ENCODE results near the gene NREP.
A peak's percentile ranks its signal among the peaks of the same experiment; 100 is the strongest.

The NREP gene

DNA sequence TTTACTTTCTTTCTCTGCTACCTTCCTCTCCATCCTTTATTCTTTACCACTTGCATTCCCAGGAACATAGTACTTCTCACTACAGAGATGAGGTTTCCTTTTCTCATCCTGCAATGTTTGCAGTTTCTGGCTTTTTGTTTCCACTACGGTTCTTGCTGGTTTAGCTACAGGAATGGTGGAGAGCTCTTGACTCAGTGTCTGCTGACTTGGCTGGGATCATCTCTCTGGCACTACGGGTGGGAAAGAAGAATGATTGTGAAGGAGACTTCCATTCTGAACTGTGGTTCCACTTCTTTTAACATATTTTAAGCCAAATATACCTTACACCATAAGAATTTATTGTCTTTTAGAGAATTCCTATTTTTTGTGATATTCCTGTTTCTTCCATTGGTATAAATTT, 65.1 kb downstream of the NREP start:
- no peaks in the 10 kb centered on the region for H3K79me2 ChIP-seq (ENCODE audit: control insufficient read depth, insufficient read depth, low read length, poor library complexity)
- no peak overlapping the region for H3K4me3 ChIP-seq (ENCODE audit: low read depth, low read length)
- no peak overlapping the region for H3K14ac ChIP-seq (ENCODE audit: low read length)
- H2BK5ac ChIP-seq (ENCODE audit: low read depth, low read length, poor library complexity): no peak overlapping the region
- H2BK120ac ChIP-seq (ENCODE audit: insufficient read depth, low read length, poor library complexity): no peak overlapping the region
- H4K91ac ChIP-seq (ENCODE audit: low read depth, low read length): no peak overlapping the region
- H3K9me3 ChIP-seq (ENCODE audit: insufficient read depth, low read depth, low read length): no peaks in the 10 kb centered on the region
- no peak overlapping the region for H2AFZ ChIP-seq (ENCODE audit: insufficient read depth, low read length, poor library complexity)
- DNase-seq: no peak
- H2BK12ac ChIP-seq (ENCODE audit: low read length): no peak overlapping the region
- H3K23ac ChIP-seq (ENCODE audit: low read length): no peak overlapping the region
- no peak overlapping the region for H3K18ac ChIP-seq (ENCODE audit: low read length)
- H4K12ac ChIP-seq (ENCODE audit: low read depth, low read length): no peak overlapping the region
- no peak overlapping the region for H3K4ac ChIP-seq (ENCODE audit: low read depth, low read length)
- no peaks in the 10 kb centered on the region for H3K36me3 ChIP-seq (ENCODE audit: control insufficient read depth in 1 of 2, insufficient read depth in 2 of 2, low read length in 2 of 2)
- H3K4me1 ChIP-seq (ENCODE audit: control insufficient read depth in 1 of 2, insufficient read depth in 2 of 2, low read length in 2 of 2): peaks cover 0 to 2% of the 10 kb centered on the region in 2 experiments
- WGBS (ENCODE audit: extremely low coverage, insufficient coverage, insufficient read length): no CpG with 5 or more reads among the region's 2 CpGs
- H3K79me1 ChIP-seq (ENCODE audit: low read length): no peaks in the 10 kb centered on the region
- no peak overlapping the region for H4K8ac ChIP-seq (ENCODE audit: low read depth, low read length)
- H3K27me3 ChIP-seq (ENCODE audit: insufficient read depth, low read length): no peaks in the 10 kb centered on the region
- H2AK5ac ChIP-seq (ENCODE audit: low read length): no peak overlapping the region
- no peak overlapping the region for H3K4me2 ChIP-seq (ENCODE audit: low read length)
- H3K9ac ChIP-seq (ENCODE audit: low read length): no peak overlapping the region
- H3K27ac ChIP-seq (ENCODE audit: low read depth, low read length): no peak overlapping the region

- H3K18ac ChIP-seq (ENCODE audit: low read length): no peak overlapping the region
- H3K27ac ChIP-seq (ENCODE audit: low read depth, low read length): no peak overlapping the region
- H4K8ac ChIP-seq (ENCODE audit: low read depth, low read length): no peak overlapping the region
- no peak overlapping the region for H2AFZ ChIP-seq (ENCODE audit: insufficient read depth, low read length, poor library complexity)
- no peak overlapping the region for H3K23ac ChIP-seq (ENCODE audit: low read length)
- H3K9ac ChIP-seq (ENCODE audit: low read length): no peak overlapping the region
- H3K79me1 ChIP-seq (ENCODE audit: low read length): no peaks in the 10 kb centered on the region
- no peak overlapping the region for H2BK5ac ChIP-seq (ENCODE audit: low read depth, low read length, poor library complexity)
- no peak overlapping the region for H2BK120ac ChIP-seq (ENCODE audit: insufficient read depth, low read length, poor library complexity)
- DNase-seq: no peak
- H4K91ac ChIP-seq (ENCODE audit: low read depth, low read length): no peak overlapping the region
- no peaks in the 10 kb centered on the region for H3K36me3 ChIP-seq (ENCODE audit: control insufficient read depth in 1 of 2, insufficient read depth in 2 of 2, low read length in 2 of 2)
- no peak overlapping the region for H4K12ac ChIP-seq (ENCODE audit: low read depth, low read length)
- no peaks in the 10 kb centered on the region for H3K79me2 ChIP-seq (ENCODE audit: control insufficient read depth, insufficient read depth, low read length, poor library complexity)
- H3K9me3 ChIP-seq (ENCODE audit: insufficient read depth, low read depth, low read length): no peaks in the 10 kb centered on the region
- no peak overlapping the region for H3K4ac ChIP-seq (ENCODE audit: low read depth, low read length)
- no peak overlapping the region for H3K4me2 ChIP-seq (ENCODE audit: low read length)
- no peaks in the 10 kb centered on the region for H3K27me3 ChIP-seq (ENCODE audit: insufficient read depth, low read length)
- H3K14ac ChIP-seq (ENCODE audit: low read length): no peak overlapping the region
- peaks cover 0 to 2% of the 10 kb centered on the region in 2 experiments for H3K4me1 ChIP-seq (ENCODE audit: control insufficient read depth in 1 of 2, insufficient read depth in 2 of 2, low read length in 2 of 2)
- H3K4me3 ChIP-seq (ENCODE audit: low read depth, low read length): no peak overlapping the region
- H2BK12ac ChIP-seq (ENCODE audit: low read length): no peak overlapping the region
- no peak overlapping the region for H2AK5ac ChIP-seq (ENCODE audit: low read length)
- WGBS (ENCODE audit: extremely low coverage, insufficient coverage, insufficient read length): no CpG with 5 or more reads among the region's 3 CpGs
These were observed 65.5 kb downstream of the NREP start for GRCh38 chr5:111691508-111691907.

GRCh38 chr5:111689357-111689935, 67.5 kb downstream of the NREP start:
- WGBS (ENCODE audit: extremely low coverage, insufficient coverage, insufficient read length): no CpG with 5 or more reads among the region's 1 CpG
- no peak overlapping the region for H3K9ac ChIP-seq (ENCODE audit: low read length)
- H2AFZ ChIP-seq (ENCODE audit: insufficient read depth, low read length, poor library complexity): no peak overlapping the region
- no peaks in the 10 kb centered on the region for H3K79me2 ChIP-seq (ENCODE audit: control insufficient read depth, insufficient read depth, low read length, poor library complexity)
- H3K4ac ChIP-seq (ENCODE audit: low read depth, low read length): no peak overlapping the region
- no peaks in the 10 kb centered on the region for H3K27me3 ChIP-seq (ENCODE audit: insufficient read depth, low read length)
- no peak overlapping the region for H3K14ac ChIP-seq (ENCODE audit: low read length)
- H3K27ac ChIP-seq (ENCODE audit: low read depth, low read length): no peak overlapping the region
- H4K91ac ChIP-seq (ENCODE audit: low read depth, low read length): no peak overlapping the region
- H2BK5ac ChIP-seq (ENCODE audit: low read depth, low read length, poor library complexity): no peak overlapping the region
- H2BK120ac ChIP-seq (ENCODE audit: insufficient read depth, low read length, poor library complexity): no peak overlapping the region
- no peak overlapping the region for H2BK12ac ChIP-seq (ENCODE audit: low read length)
- no peak overlapping the region for H4K8ac ChIP-seq (ENCODE audit: low read depth, low read length)
- no peaks in the 10 kb centered on the region for H3K36me3 ChIP-seq (ENCODE audit: control insufficient read depth in 1 of 2, insufficient read depth in 2 of 2, low read length in 2 of 2)
- no peak overlapping the region for H3K4me2 ChIP-seq (ENCODE audit: low read length)
- no peaks in the 10 kb centered on the region for H3K9me3 ChIP-seq (ENCODE audit: insufficient read depth, low read depth, low read length)
- H3K4me3 ChIP-seq (ENCODE audit: low read depth, low read length): no peak overlapping the region
- H3K4me1 ChIP-seq (ENCODE audit: control insufficient read depth in 1 of 2, insufficient read depth in 2 of 2, low read length in 2 of 2): peaks cover 0 to 2% of the 10 kb centered on the region in 2 experiments
- H2AK5ac ChIP-seq (ENCODE audit: low read length): no peak overlapping the region
- H4K12ac ChIP-seq (ENCODE audit: low read depth, low read length): no peak overlapping the region
- no peaks in the 10 kb centered on the region for H3K79me1 ChIP-seq (ENCODE audit: low read length)
- no peak overlapping the region for H3K18ac ChIP-seq (ENCODE audit: low read length)
- no peak for DNase-seq
- no peak overlapping the region for H3K23ac ChIP-seq (ENCODE audit: low read length)

DNA sequence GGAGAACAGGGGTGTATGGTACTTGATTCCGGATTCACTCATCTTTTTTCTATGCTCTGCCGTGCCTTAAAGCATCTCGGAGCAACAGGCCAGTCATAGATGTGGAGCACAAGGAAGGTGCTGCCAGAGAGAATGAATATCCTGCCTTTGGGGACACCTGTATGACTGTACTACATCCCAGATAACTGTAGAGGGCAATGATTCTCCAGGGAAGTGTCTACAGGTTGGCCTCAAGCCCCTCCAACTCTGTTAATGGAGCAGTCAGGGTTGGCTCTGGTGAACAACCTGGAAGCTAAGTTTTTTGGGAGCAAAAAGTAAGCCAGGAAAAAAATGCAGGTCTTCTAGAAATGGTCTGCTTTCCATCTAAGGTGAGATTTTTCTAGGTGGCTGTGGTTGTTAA, 71.0 kb downstream of the NREP start:
- H2BK120ac ChIP-seq (ENCODE audit: insufficient read depth, low read length, poor library complexity): no peak overlapping the region
- no peak overlapping the region for H3K4me2 ChIP-seq (ENCODE audit: low read length)
- H3K36me3 ChIP-seq (ENCODE audit: control insufficient read depth in 1 of 2, insufficient read depth in 2 of 2, low read length in 2 of 2): no peaks in the 10 kb centered on the region
- no peak overlapping the region for H3K23ac ChIP-seq (ENCODE audit: low read length)
- no peak overlapping the region for H4K12ac ChIP-seq (ENCODE audit: low read depth, low read length)
- no peak overlapping the region for H3K9ac ChIP-seq (ENCODE audit: low read length)
- no peaks in the 10 kb centered on the region for H3K27me3 ChIP-seq (ENCODE audit: insufficient read depth, low read length)
- H4K91ac ChIP-seq (ENCODE audit: low read depth, low read length): no peak overlapping the region
- H3K18ac ChIP-seq (ENCODE audit: low read length): no peak overlapping the region
- H2AK5ac ChIP-seq (ENCODE audit: low read length): no peak overlapping the region
- H2BK5ac ChIP-seq (ENCODE audit: low read depth, low read length, poor library complexity): no peak overlapping the region
- peaks cover 2% of the 10 kb centered on the region for H3K9me3 ChIP-seq (ENCODE audit: insufficient read depth, low read depth, low read length)
- WGBS (ENCODE audit: extremely low coverage, insufficient coverage, insufficient read length): no CpG with 5 or more reads among the region's 3 CpGs
- peak in 1 of 2 donors; percentile 38 for DNase-seq
- H3K27ac ChIP-seq (ENCODE audit: low read depth, low read length): no peak overlapping the region
- no peak overlapping the region for H4K8ac ChIP-seq (ENCODE audit: low read depth, low read length)
- H3K14ac ChIP-seq (ENCODE audit: low read length): no peak overlapping the region
- H3K79me2 ChIP-seq (ENCODE audit: control insufficient read depth, insufficient read depth, low read length, poor library complexity): no peaks in the 10 kb centered on the region
- no peaks in the 10 kb centered on the region for H3K79me1 ChIP-seq (ENCODE audit: low read length)
- peaks cover 0 to 5% of the 10 kb centered on the region in 2 experiments for H3K4me1 ChIP-seq (ENCODE audit: control insufficient read depth in 1 of 2, insufficient read depth in 2 of 2, low read length in 2 of 2)
- H2AFZ ChIP-seq (ENCODE audit: insufficient read depth, low read length, poor library complexity): no peak overlapping the region
- no peak overlapping the region for H3K4ac ChIP-seq (ENCODE audit: low read depth, low read length)
- no peak overlapping the region for H3K4me3 ChIP-seq (ENCODE audit: low read depth, low read length)
- H2BK12ac ChIP-seq (ENCODE audit: low read length): no peak overlapping the region
